Effector memory CD8-positive, alpha-beta T cell (primary cell): Measurements from ENCODE around the gene MATK.
A peak's percentile ranks its signal among the peaks of the same experiment; 100 is the strongest.
"Not testable (repeated sequence)": the region's sequence is repeated elsewhere in the genome, so short reads cannot be mapped to it uniquely, and the experiment has no call there.

Source experiments
- ATAC-seq: fragments of 150-1000 bp; cut with Tn5 transposase; replicated peaks from 2 replicates; pipeline ENCODE4 v1.10.0; 2021; ENCODE audit warnings: mild to moderate bottlenecking, moderate library complexity
- DNase-seq, 3 experiments: peaks; one replicate each; pipeline ENCODE4 v3.0.0; 2021
- H3K27ac Mint-ChIP-seq, 2 donors: one replicate each; pipeline ENCODE4 v1.8.0; 2022; ENCODE audit warnings: mild to moderate bottlenecking in 2 of 2, mixed read lengths in 2 of 2, moderate library complexity in 2 of 2
- H3K27me3 Mint-ChIP-seq, 2 donors: one replicate each; pipeline ENCODE4 v1.8.0; 2022; ENCODE audit warnings: mixed read lengths in 2 of 2
- H3K36me3 Mint-ChIP-seq: one replicate; pipeline ENCODE4 v1.8.0; 2022; ENCODE audit warnings: mild to moderate bottlenecking, moderate library complexity, mixed read lengths; ENCODE audit not compliant: insufficient read depth
- H3K4me1 Mint-ChIP-seq, 2 donors: one replicate each; pipeline ENCODE4 v1.8.0; 2022; ENCODE audit warnings: low read depth in 2 of 2, mixed read lengths in 2 of 2
- H3K4me3 Mint-ChIP-seq, 2 donors: one replicate each; pipeline ENCODE4 v1.8.0; 2022; ENCODE audit warnings: mild to moderate bottlenecking in 2 of 2, mixed read lengths in 2 of 2, moderate library complexity in 2 of 2
- H3K9me3 Mint-ChIP-seq, 2 donors: one replicate each; pipeline ENCODE4 v1.8.0; 2022; ENCODE audit warnings: mixed read lengths in 2 of 2

MATK gene

DNA sequence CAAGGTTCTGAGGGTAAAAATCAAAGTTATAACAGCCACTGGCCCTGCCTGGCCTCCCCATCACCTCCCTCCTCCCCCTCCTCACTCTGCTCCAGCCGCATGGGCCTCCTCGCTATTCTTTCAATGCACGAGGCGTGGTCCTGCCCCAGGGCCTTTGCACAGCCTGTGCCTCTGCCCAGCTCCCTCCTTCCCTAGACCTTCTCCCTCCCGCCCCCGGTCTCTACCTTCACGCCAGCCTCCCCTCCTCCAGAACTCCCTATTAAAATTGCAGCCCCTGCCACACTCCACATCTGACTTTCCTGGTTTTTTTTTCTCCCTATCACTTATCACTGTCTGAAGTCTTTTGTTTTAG lies 17.5 kb downstream of the MATK start:
- peak overlapping the region in 1 of 2 donors; percentile 81 for H3K27ac Mint-ChIP-seq
- DNase-seq: no peak
- H3K36me3 Mint-ChIP-seq: peaks cover 61% of the 10 kb centered on the region
- no peaks in the 10 kb centered on the region for H3K9me3 Mint-ChIP-seq
- H3K4me3 Mint-ChIP-seq: no peak overlapping the region
- H3K4me1 Mint-ChIP-seq: peaks cover 9 to 18% of the 10 kb centered on the region in 2 donors
- no peak for ATAC-seq
- H3K27me3 Mint-ChIP-seq: no peaks in the 10 kb centered on the region

DNA sequence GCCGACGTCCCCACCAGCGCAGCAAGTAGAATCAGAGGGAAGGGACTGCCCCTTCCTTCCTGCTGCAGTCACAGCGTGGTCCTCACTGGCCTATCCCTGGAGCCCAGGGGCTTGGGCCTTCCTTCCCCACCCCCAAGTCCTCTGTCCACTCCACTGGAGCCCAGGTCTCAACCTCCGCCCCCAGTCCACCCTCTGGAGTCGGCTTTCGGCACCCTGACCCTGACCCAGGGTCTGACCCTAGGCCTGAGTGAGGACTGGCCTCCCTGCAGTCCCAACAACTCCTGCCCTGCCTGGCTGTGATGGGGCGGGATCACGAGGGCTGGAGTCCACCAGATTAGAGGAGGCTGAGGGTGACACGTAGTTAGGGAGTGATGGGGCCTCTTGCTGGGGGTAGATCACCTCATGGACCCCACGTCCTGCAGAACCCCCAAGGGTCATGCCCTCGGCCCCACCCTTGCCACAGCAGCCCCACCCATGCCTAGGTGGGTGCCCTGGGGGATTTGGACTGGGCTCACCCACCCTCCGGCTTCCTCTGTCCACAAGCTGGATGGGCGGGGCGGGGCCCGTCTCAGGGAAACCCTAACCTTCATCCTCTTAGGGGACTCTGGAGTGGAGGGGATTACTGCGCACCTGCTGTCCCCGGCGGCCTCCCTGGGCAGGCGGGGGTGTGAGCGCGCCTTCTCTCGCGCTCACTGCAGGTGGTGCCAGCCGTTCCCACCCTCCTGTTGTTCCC lies 18.0 kb downstream of the MATK start:
- Mint-ChIP-seq H3K36me3 (peaks cover 63% of the 10 kb centered on the region), H3K4me1 (peaks cover 8 to 17% of the 10 kb centered on the region in 2 donors), H3K27ac (peak overlapping the region in 1 of 2 donors; percentile 81), H3K27me3 (no peaks in the 10 kb centered on the region), H3K4me3 (no peak overlapping the region), H3K9me3 (no peaks in the 10 kb centered on the region)
- peak; percentile 18 for ATAC-seq
- DNase-seq: no peak

DNA sequence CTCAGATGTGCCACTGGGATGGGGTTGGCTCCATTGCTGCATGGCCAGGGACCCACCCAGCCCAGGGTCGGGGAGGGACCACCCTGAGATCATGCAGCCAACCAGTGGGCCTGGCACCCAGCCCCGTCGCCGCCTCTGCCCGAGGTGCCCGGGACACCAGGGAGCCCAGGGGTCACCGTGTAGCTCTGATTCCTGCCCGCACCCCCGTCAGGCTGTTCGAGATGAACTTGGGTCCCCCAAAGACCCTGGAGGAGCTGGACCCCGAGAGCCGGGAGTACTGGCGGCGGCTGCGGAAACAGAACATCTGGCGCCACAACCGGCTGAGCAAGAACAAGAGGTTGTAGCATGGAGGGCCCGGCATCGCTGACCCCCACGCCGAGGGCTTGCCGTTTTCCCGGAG lies 19.1 kb downstream of the MATK start:
- Mint-ChIP-seq H3K9me3 (peaks cover 0 to 3% of the 10 kb centered on the region in 2 donors), H3K4me1 (peaks cover 14 to 24% of the 10 kb centered on the region in 2 donors), H3K4me3 (no peak overlapping the region), H3K27ac (peak overlapping the region in 1 of 2 donors; percentile 93), H3K27me3 (no peaks in the 10 kb centered on the region), H3K36me3 (peaks cover 71% of the 10 kb centered on the region)
- DNase-seq (no peak), ATAC-seq (no peak)

DNA sequence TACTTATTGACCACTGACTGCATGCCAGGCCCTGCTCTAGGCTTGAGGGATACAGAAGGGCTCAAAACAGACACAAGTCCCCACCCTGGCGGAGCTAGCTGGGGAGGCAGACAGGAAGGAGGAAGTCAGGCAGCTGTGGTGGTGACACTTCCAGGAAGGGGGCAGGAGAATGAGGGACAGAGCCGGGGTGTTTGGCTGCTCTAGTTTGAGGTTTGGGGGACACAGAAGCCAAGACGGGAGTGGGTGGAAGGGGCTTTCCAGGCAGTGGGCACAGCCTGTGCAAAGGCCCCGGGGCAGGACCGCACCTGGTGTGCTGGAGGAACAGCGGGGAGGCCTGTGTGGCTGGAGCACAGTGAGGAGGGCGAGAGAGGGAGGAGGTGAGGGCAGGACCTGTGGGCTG lies 19.7 kb downstream of the MATK start:
- H3K36me3 Mint-ChIP-seq: peaks cover 76% of the 10 kb centered on the region
- DNase-seq (no peak), ATAC-seq (no peak)
- H3K27ac Mint-ChIP-seq: peak overlapping the region; percentile 93 to 94
- H3K4me1 Mint-ChIP-seq: peaks cover 19 to 28% of the 10 kb centered on the region in 2 donors
- H3K27me3 Mint-ChIP-seq: no peaks in the 10 kb centered on the region
- peaks cover 0 to 3% of the 10 kb centered on the region in 2 donors for H3K9me3 Mint-ChIP-seq
- peak overlapping the region; percentile 52 to 54 for H3K4me3 Mint-ChIP-seq

DNA sequence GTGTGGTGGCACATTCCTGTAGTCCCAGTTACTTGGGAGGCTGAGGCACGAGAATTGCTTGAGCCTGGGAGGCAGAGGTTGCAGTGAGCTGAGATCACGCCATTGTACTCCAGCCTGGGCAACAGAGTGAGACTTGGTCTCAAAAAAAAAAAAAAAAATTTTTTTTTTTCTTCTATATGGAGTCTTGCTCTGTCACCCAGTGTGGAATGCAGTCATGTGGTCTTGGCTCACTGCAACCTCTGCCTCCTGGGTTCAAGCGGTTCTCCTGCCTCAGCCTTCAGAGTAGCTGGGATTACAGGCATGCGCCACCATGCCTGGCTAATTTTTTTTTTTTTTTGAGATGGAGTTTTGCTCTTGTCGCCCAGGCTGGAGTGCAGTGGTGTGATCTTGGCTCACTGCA lies 20.4 kb downstream of the MATK start:
- DNase-seq, H3K9me3 Mint-ChIP-seq, H3K27me3 Mint-ChIP-seq, ATAC-seq: not testable (repeated sequence)
- H3K27ac Mint-ChIP-seq: peak overlapping the region in 1 of 2 donors; percentile 93
- H3K4me1 Mint-ChIP-seq: peaks cover 27 to 32% of the 10 kb centered on the region in 2 donors
- peak overlapping the region; percentile 52 to 54 for H3K4me3 Mint-ChIP-seq
- peaks cover 77% of the 10 kb centered on the region for H3K36me3 Mint-ChIP-seq

DNA sequence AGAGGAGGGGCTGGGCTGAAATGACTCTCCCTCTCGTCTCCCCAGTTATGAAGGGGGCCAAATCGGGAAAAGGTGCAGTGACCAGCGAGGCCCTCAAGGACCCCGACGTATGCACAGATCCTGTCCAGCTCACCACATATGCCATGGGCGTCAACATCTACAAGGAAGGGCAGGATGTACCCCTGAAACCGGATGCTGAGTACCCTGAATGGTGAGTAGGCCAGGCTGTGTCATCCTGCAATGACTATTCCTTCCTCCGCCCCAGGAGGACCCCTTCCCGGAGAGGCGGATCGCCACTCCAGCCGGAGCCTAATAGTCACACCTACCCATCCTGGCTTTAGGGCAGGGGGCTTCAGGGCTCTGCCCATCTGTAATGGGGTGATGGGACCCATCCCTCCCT lies 21.1 kb downstream of the MATK start:
- ATAC-seq (no peak), DNase-seq (no peak)
- no peaks in the 10 kb centered on the region for H3K27me3 Mint-ChIP-seq
- H3K27ac Mint-ChIP-seq: no peak overlapping the region
- H3K4me1 Mint-ChIP-seq: peaks cover 27 to 35% of the 10 kb centered on the region in 2 donors
- peaks cover 0 to 3% of the 10 kb centered on the region in 2 donors for H3K9me3 Mint-ChIP-seq
- no peak overlapping the region for H3K4me3 Mint-ChIP-seq
- peaks cover 79% of the 10 kb centered on the region for H3K36me3 Mint-ChIP-seq

DNA sequence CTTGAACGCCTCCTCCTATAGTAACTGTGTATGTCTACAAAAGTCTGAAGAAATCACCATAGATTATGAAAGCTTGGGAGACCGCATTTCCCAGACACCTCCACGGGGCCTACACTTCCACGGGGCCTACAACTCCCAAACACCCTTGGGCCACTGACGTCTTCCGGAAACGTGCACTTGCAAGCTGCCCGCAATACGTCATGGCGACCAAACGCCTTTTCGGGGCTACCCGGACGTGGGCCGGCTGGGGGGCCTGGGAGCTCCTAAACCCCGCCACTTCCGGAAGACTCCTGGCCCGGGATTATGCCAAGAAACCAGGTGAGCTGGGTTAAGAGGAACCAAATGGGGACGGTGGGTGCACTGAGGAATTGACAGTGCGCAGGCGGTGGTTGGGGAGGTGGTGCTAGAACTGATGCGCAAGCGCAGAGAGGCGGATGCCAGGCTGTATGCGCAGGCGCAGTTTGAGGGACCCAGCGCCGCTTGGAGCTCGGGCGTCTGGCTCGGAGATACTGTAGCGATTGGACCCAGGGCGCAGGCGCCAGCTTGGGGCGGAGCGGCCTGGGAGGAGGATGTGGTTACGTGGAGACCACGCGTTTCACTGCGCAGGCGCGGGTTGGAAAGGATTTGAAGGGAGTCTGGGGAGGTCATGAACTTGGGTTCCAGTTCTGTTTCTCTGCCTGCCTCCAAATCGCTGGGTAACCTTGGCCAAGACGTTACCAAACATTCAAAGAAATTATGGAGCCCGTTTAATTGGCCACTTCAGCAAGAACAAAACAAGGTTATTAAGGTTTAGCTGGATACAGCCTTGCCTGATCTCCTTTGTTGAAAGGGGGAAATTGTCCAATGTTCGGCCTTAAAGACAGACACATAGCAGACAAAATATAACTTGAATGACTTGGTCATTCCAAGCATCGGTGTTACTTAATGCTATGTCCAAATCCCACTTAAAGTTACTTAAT lies 23.4 kb downstream of the MATK start, which contains the start of gene MRPL54:
Gene MRPL54 (plus strand): TSS at position 182 of the 959 bp plus-strand sequence. CDS start 19 bp downstream, at position 201.
- DNase-seq (peak; percentile 99), ATAC-seq (peak; percentile 83)
- H3K36me3 Mint-ChIP-seq: peaks cover 68% of the 10 kb centered on the region
- H3K9me3 Mint-ChIP-seq: peaks cover 0 to 3% of the 10 kb centered on the region in 2 donors
- H3K4me3 Mint-ChIP-seq: peak within 1 kb of the TSS; percentile 98 to 99
- peaks cover 30 to 32% of the 10 kb centered on the region in 2 donors for H3K4me1 Mint-ChIP-seq
- peak within 1 kb of the TSS; percentile 100 for H3K27ac Mint-ChIP-seq
- H3K27me3 Mint-ChIP-seq: no peaks in the 10 kb centered on the region

GRCh38 chr19:3762130-3762473 lies 24.1 kb downstream of the MATK start:
- peaks cover 63% of the 10 kb centered on the region for H3K36me3 Mint-ChIP-seq
- peak overlapping the region; percentile 98 to 99 for H3K4me3 Mint-ChIP-seq
- no peaks in the 10 kb centered on the region for H3K27me3 Mint-ChIP-seq
- peak overlapping the region; percentile 100 for H3K27ac Mint-ChIP-seq
- ATAC-seq: no peak
- no peak for DNase-seq
- H3K9me3 Mint-ChIP-seq: peaks cover 0 to 3% of the 10 kb centered on the region in 2 donors
- peaks cover 30 to 32% of the 10 kb centered on the region in 2 donors for H3K4me1 Mint-ChIP-seq

DNA sequence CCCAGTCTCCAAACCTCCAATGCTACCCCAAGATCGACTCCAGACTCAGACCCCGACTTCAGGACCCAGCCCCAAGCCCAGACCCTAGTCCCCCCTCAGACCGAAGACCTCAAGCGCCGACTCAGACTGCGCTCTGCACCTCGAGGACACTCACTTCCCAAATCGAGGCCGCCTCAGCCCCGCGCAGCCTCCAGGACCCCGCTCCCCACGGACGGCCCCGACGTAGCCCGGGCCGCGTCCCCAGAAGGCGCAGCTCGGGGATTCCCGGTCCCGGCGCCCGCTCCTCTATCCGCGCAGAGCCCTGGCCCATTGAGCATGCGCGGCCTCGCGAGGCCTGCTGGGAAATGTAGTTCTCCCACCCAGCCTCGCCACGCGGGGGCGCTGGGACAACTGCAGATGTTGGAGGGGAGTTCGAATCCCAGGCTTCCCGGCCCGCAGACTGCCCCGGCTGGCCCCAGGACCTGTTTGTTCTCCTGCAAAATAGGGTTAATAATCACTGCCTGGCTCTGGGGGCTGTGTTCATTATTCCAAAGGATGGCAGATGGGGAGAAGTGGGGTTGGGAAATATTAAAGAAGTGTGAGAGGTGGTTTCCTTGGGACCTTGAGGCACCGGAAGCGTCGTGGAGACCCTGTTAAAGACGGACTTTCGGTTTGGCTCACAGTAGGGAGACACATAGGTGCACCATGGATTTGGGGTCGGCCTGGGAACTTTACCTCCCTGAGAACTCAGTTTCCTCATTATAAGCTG lies 24.6 kb downstream of the MATK start, which contains the start of gene APBA3:
Gene APBA3 (minus strand): TSS at position 311 of the 748 bp plus-strand sequence. CDS start 1,428 bp downstream, outside the sequence.
- ATAC-seq (peak; percentile 49), DNase-seq (peak; percentile 91 to 94 (median 93))
- Mint-ChIP-seq H3K27ac (peak within 1 kb of the TSS; percentile 100), H3K27me3 (no peaks in the 10 kb centered on the region), H3K36me3 (peaks cover 63% of the 10 kb centered on the region), H3K4me3 (peak within 1 kb of the TSS; percentile 98 to 99), H3K9me3 (peaks cover 0 to 3% of the 10 kb centered on the region in 2 donors), H3K4me1 (peaks cover 27 to 28% of the 10 kb centered on the region in 2 donors)

DNA sequence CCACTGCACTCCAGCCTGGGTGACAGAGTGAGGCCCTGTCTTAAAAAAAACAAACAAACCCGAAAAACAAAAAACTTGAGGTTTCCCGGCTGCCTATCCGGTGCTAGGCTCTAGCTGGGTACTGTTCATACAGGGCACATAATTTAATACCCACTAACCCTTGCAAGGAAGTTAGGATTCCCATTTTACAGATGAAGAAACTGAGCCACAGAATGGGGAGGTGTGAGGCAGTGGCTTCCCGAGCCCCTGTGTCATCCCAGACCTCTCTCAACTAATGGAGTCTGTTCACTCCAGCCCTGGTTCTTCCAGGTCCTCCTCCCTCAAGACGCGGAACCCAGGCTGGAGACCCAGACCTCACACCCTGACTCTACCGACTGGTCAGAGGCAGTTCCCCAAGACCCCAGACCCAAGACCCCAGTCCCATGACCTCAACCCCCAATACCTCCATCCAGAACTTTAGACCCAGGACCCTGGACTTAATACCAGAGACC lies 25.3 kb downstream of the MATK start:
- H3K9me3 Mint-ChIP-seq: peaks cover 0 to 3% of the 10 kb centered on the region in 2 donors
- peak; percentile 11 for ATAC-seq
- peaks cover 22 to 27% of the 10 kb centered on the region in 2 donors for H3K4me1 Mint-ChIP-seq
- H3K27me3 Mint-ChIP-seq: no peaks in the 10 kb centered on the region
- DNase-seq: peak in 2 of 3 experiments; percentile 23 to 27
- peak overlapping the region; percentile 98 to 99 for H3K4me3 Mint-ChIP-seq
- peaks cover 62% of the 10 kb centered on the region for H3K36me3 Mint-ChIP-seq
- H3K27ac Mint-ChIP-seq: peak overlapping the region; percentile 100

DNA sequence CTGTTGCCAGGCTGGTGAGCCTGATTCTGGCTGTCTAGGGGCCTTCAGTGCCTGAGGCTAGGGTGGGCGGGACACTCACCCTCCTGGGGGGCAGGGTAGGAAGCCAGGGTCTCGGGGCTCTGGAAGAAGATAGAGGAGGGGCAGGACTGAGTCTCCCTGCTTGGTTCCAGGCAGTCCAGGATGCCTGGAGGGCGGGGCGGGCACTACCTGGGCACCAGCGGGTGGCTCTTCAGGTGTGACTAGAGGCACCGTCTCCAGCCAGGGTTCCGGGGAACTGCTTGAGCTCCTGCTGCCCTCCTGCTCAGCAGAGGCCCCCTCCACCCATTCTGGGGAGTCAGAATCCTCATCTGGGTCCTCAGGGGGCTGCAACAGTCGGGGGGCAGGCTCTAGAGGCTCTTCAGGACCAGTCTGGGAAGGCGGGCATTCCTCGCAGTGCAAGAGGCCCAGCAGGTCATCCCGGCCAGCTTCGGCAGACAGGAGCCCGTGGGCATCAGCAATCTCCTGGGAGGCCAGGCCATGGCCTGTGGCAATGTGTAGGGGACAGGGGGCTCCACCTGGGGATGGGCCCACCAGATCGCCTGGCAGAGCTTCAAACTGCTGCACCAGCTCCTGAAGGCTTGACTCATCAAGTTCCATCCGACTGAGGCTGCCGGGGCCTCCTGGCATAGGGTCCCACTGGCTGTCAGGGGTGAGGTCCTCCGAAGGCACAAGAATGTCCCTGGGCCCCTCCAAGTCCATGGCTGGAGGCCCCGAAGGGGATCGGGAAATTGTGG lies 26.5 kb downstream of the MATK start:
- ATAC-seq: no peak
- H3K27ac Mint-ChIP-seq: peak overlapping the region in 1 of 2 donors; percentile 100
- H3K9me3 Mint-ChIP-seq: peaks cover 0 to 3% of the 10 kb centered on the region in 2 donors
- H3K36me3 Mint-ChIP-seq: peaks cover 56% of the 10 kb centered on the region
- H3K4me3 Mint-ChIP-seq: peak overlapping the region; percentile 37 to 98
- DNase-seq: no peak
- no peaks in the 10 kb centered on the region for H3K27me3 Mint-ChIP-seq
- H3K4me1 Mint-ChIP-seq: peaks cover 31 to 38% of the 10 kb centered on the region in 2 donors

DNA sequence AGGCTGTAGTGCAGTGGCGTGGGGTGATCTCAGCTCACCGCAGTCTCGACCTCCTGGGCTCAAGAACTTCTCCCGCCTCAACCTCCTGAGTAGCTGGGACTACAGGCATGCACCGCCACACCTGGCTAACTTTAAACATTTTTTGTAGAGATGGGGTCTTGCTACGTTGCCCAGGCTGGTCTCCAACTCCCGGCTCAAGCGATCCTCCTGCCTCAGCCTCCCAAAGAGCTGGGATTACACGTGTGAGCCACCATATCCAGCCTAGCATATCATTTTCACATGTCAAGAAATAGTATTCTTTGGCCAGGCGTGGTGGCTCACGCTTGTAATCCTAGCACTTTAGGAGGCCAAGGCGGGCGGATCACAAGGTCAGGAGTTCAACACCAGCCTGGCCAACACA lies 27.9 kb downstream of the MATK start:
- not testable (repeated sequence) for H3K4me3 Mint-ChIP-seq, H3K27me3 Mint-ChIP-seq, H3K9me3 Mint-ChIP-seq, H3K27ac Mint-ChIP-seq, ATAC-seq, DNase-seq
- H3K4me1 Mint-ChIP-seq: peaks cover 31 to 39% of the 10 kb centered on the region in 2 donors
- H3K36me3 Mint-ChIP-seq: peaks cover 49% of the 10 kb centered on the region
